GM12892 (cell line): ENCODE results near the gene RO60.

Source experiments
- POLR2A ChIP-seq: IDR thresholded peaks from 2 replicates; pipeline ENCODE4 v1.6.1; 2011; ENCODE audit warnings: low read depth, low read length, control low read depth
- POLR2AphosphoS5 ChIP-seq: IDR thresholded peaks from 2 replicates; pipeline ENCODE4 v1.6.1; 2011; ENCODE audit warnings: low read depth, low read length, control low read depth
- TAF1 ChIP-seq: IDR thresholded peaks from 2 replicates; pipeline ENCODE4 v1.6.1; 2011; ENCODE audit warnings: low read depth, mild to moderate bottlenecking, control low read depth, low read length, borderline replicate concordance

DNA sequence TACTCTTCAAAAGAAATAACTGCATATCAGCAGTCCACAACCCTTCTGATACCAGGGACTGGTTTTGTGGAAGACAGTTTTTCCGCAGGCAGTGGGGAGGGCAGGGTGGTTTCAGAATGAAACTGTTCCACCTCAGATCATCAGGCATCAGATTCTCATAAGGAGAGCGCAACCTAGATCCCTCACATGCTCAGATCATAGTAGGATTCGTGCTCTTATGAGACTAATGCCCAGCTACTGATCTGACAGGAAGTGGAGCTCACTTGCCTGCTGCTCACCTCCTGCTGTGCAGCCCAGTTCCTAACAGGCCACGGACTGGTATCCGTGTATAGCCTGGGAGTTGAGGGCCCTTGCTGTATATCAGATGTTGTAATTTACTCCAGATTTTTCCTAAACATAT is 11.5 kb downstream of the RO60 start:
- TF ChIP-seq TAF1: no peak
- no peak for TF ChIP-seq POLR2AphosphoS5
- no peak for TF ChIP-seq POLR2A
